GM21723 (cell line): Measurements from ENCODE around the gene CS.

Source experiments
- ATAC-seq: cut with Tn5 transposase; IDR thresholded peaks from one replicate; pipeline ENCODE4 v1.9.1; 2021; ENCODE audit warnings: mild to moderate bottlenecking, moderate library complexity; ENCODE audit not compliant: unreplicated experiment

The CS gene

DNA sequence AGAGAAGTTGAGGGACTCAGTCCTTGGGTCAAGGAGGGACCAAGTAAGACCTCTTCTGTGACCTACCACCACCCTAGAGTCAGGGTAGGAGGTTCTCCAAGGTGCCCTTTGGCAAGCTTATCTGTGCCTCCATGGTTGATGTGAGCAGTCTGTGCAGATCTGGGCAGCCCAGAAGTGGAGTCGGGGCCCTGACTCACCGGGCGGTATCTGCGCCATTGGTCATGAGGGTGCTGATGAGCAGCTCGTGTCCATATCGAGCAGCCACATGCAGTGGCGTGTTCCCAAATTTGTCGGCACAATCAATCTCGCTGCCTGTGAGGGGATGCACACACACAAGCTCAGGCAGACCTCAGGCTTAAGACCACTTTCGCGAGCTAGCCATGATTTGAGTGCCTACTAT lies 47.0 kb downstream of the CS start:
- ATAC-seq: no peak

DNA sequence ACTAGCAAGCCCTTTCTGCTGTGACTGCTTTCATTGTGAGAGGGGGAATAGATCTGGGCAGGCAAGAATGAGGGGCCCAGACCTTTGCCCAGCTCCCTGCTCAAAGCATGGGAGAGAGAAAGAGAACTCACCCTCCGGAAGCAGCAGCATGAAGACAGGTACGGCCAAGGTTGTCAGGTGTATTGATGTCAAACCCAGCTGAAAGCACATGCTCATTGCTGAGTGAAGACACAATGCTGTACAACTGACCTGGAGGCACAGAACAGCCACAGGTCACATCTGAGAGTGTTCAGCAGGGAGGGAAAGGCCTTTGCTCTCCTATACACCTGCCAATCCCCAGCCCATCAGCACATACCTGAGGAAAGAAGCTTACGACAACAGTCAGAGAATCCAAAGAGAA lies 47.5 kb downstream of the CS start:
- no peak for ATAC-seq

DNA sequence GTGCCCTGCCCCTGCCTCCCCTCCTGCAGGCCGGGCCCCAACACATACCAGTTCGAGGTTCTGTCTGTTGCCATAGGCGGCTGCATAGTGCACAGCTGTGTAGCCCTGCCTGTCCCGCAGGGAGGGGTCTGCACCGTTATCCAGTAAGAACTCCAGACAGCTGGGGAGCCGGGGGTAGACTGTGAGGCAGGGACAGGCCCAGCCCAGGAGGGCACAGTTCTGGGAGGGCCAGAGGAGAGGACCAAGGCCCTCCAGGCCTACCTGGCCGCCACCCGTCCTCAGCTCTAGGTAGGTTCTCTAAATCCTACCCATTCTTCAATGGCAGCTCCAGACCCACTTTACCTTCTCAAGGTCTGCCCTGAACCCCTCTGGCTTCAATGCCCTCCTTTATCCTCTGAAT lies 51.4 kb downstream of the CS start:
- no peak for ATAC-seq

DNA sequence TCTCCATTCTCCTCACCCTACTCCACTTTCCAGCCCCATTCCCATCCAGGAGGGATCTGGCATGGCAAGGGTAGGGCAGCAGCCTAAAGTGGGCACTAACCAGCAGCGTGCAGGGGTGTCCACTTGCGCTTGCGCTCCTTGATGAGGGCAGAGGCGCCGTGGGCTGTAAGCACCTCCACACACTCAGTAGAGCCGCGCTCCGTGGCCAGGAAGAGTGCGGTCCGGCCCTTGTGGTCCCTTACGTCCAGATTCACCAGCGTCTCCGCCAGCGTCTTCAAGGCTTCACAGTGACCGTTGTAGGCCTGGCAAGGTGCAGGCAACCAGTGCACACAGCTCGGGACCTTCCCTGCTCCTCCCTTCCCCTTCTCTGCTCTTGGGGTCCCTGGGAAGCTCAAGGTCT lies 52.2 kb downstream of the CS start:
- ATAC-seq: no peak

DNA sequence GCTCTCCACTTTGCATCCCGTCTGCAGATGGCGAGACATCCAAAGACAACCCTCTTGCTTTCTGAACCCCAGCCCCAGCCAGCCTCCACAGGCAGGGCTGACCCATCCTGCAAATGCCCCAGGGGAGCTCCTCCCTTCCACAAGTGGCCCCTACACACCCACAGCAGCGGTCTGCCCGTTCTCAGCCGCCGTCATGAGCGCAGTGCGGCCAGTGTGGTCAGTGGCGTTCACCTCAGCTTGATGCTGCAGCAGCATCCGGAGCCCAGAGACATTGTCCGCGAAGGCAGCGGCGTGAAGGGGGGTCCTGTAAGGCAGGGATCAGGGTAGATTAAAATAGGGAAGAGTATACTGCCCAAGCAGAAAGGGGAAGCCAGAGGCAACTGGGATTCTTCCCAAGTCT lies 55.6 kb downstream of the CS start:
- ATAC-seq: no peak

DNA sequence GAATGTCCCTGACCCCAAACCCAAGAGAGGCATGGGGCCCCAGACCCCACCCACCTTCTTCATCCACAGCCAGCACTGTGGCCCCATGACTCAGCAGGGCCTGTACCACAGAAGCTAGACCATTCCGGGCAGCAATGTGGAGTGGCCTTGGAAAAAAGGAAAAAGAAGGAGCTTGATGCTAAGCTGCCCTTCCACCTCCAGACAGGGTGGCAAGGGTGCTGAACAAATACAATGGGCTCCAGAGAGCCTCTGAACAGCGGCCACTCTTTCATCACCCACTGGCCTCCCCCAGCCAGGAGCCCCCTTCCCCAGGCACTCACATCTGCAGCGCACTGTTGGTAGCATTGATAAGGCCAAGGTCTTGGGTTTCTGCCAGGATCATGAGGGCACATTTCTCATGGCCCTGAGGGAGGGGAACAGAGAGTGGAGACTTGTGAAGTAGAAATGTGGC lies 56.4 kb downstream of the CS start:
- no peak for ATAC-seq

DNA sequence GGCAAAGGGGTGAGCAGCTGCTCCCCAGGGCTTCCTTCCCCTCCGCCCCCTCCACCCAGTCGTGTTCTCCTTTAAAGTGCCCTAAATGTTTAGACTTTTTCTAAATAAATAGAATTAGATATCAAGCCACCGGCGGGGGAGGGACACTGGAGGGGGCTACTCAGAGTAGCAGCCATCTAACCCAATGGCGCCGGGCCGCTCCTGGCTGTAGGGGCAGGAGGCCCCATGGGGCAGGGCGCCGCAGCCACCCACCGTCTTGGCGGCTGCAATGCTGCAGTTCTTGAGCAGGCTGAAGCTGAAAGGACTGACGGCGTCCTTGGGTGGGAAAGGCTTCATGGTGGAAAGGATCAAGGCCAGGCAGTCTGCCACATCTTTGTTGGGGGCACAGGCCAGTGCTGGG lies 57.1 kb downstream of the CS start:
- no peak for ATAC-seq

DNA sequence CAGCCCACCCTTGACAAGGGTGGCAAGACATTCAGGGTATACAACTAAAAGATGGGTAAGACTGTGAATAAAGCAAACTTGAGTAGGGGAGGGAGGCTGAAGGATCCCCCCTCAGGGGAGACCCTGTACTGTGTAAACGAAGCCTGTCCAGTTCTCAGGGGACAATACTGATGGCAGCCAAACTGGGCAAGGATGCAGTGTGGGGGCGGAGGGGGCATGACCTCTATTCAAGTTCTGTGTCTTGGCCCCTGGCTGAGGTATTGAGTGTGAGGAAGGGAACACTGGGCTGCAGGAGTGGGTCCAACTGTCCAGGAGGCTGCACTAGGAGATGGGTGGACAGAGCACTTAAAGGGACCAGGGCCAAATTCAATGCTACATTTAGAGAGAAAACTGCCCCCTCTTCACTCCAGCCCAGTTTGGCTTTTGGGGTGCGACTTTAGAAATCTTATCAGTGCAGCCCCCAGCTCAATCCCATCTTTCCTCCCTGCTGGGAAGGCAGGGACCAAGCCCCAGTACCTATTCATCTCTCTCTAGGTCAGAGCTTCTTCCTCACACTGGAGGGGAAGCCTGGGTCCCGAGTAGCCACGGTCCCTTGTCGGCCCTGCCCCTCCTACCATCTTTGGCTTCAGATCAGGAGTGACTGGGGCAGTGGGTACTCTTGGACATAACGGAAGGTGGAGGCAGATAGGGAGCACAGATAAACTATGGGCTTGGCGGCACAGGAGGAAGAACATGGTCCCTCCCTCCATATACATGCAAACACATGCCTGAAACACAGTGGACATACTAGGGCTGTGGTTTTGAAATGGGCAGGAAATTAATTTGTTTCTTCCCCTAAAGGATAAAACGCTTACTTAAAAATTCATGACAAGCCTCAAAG lies 58.5 kb downstream of the CS start:
- ATAC-seq: no peak

DNA sequence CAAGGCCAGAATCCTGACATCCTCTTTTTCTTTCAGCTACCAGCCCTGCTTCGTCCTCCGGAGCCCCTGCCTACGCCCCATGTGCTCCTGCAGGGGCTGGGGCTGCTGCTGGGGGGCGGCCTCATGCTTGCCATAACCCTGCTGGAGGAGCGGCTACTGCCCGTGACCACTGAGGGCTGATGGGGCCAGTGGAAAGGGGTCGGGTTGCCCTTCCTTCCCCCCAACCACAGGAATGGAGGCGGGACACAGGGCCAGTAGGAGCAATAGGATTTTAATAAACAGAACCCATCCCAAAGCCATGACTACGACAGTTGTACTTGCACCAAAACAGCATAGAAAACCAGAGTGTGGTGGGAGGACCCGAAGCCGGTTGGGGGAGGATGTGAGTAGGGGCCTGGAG lies 62.6 kb downstream of the CS start:
- no peak for ATAC-seq

DNA sequence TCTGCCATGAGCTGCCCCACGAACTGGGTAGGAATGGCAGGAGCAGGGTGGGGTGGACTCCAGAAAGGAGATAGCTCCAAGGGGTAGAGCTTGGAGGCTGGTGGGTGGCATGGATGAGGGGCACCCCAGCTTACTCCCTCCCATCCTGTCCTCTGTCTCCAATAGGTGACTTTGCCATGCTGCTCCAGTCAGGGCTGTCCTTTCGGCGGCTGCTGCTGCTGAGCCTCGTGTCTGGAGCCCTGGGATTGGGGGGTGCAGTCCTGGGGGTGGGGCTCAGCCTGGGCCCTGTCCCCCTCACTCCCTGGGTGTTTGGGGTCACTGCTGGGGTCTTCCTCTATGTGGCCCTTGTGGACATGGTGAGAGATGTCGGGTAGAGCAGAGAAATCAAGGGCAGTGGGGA lies 63.1 kb downstream of the CS start:
- no peak for ATAC-seq

DNA sequence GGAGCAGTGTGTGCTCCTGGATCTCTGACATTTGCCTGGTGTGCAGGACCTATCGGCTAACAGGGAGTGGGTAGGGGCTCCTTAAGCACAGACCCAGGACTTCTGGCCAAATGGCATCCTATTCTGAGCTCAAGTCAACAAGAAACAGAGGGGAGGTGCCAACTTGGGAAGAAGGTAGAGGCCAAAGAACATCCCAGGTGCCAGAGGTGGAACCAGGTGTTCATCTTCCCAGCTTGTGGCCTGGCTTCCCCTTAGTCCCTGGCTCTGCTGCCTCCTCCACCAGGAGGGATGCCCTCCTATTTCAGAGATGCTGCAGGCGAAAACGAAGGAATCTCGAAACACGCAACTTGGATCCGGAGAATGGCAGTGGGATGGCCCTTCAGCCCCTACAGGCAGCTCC lies 64.0 kb downstream of the CS start:
- no peak for ATAC-seq

DNA sequence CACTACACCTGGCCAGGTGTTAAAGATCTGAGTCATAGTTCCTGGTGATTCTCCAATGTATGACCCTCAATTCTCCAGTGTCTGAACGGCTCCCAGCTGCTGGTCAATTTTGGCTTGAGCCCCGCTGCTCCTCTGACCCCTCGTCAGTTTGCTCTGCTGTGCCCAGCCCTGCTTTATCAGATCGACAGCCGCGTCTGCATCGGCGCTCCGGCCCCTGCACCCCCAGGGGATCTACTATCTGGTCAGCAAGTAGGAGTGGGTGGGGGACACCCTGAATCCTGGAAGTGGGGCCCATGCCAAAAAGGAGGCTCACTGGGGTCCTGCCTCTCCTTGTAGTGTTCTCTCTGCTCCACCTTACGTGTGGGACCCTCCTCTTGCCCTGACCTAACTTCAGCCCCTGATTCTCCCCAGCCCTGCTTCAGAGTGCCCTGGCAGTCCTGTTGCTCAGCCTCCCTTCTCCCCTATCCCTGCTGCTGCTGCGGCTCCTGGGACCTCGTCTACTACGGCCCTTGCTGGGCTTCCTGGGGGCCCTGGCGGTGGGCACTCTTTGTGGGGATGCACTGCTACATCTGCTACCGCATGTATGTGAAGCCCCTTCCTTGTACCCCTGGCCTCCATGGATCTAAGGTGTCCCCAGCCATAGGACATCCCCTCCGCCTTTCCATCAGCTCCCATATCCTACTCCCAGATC lies 65.2 kb downstream of the CS start:
- ATAC-seq: no peak

DNA sequence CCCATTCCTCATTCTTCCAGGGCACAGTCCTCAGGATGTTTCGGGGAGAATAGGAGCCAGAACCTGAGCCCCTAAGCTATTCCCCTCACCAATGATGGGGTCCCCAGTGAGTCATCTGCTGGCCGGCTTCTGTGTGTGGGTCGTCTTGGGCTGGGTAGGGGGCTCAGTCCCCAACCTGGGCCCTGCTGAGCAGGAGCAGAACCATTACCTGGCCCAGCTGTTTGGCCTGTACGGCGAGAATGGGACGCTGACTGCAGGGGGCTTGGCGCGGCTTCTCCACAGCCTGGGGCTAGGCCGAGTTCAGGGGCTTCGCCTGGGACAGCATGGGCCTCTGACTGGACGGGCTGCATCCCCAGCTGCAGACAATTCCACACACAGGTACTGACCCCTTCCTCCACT lies 68.9 kb downstream of the CS start:
- no peak for ATAC-seq

DNA sequence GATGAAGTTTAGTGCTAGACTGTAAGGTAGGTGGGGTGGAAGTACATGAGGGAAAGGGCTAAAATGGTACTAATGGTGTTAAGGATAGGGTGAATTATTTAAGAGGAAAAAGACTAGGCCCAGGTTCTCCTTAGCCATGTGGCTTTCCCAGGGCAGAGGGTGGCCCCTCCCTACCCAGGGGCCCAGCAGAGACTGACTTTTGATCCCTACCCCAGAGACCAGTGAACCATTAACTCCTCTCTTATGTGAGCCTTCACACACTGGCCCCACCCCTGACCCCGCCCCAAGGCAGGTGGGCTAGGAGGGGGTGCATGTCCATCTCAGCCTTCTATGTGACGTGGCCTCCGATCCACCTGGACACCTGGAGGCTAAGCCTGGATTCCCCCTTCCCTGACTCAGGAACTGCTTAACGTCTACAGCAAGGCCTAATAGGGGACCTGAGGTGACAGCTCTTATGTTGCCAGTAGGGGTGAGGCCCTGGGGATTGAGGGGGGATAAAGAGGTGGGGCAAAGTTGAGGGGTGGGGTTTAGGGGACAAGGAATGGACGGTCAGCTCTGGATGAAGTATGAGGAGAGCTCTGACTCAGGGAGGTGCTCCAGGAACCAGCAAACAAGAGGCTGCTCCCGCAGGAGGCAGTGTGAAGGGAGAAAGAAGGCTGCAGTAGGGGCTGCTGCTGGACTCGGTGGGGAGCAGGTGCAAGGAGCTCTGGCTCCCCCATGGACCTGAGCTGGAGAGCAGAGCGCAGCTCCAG lies 69.5 kb downstream of the CS start:
- no peak for ATAC-seq

DNA sequence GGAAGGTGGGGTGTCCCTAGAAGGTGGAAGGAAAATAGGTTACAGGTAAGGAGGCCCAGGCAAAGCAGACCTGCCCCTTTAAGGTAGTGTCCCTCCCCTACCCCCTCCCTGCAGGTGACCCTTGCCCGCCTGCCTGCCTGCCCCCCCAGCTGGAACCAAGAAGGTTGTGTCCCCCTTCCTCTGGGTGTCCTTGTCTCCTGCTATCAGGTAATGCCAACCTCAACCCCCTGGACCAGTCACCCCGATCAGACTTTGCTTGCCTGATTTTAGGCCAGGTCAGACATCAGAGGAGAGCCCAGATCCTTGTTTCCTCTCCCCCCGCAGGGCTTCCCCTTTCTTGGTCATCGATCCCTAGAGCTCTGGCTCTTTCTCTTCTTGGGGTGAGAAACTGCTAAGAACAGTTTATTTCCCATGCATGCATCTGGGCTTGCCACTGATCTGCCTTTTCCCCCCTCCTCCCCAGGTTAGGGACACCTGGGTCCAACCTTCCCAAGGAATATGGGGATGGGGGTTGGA lies 70.2 kb downstream of the CS start, which contains the start of gene SLC39A5:
Gene SLC39A5, plus strand, starts transcription at position 136 of the 516 bp plus-strand sequence. CDS start 1,224 bp downstream, outside the sequence.
- no peak for ATAC-seq

DNA sequence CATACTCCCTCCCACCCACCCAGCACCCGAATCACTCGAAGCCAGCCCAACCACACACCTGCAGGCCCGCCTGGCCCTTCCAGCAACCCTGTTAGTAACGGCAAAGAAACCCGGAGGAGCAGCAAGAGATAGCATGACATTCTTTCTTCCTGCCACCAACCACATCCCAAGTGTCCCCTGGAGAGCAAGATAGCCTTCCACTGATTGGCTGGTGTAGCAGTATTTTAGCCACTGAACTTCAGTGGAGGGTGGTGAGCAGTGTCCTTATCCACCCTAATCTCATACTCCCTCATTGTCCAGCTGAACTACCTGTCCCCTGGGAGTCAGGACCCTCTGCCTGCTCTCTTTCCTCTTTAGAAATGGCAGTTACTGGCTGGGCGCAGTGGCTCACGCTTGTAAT lies 71.0 kb downstream of the CS start:
- ATAC-seq: no peak

DNA sequence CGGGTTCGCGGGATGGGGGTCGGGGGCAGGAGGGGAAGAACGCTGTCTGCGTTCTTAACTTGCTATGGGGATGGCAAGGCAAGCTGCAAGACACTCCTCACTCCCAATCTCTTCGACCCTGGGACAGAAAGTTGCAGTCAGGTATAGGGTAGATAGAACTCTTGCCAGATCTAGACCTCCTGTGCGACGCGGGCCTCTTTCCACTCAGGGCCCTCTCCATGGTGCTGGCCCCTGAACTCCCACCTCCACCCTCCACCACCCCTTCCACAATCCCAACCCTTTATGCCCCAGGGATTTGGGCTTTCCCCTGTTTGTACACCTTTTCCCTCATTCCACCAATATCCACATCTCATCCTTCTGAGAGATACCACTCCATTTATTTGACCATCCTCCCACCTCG lies 75.2 kb downstream of the CS start:
- no peak for ATAC-seq

DNA sequence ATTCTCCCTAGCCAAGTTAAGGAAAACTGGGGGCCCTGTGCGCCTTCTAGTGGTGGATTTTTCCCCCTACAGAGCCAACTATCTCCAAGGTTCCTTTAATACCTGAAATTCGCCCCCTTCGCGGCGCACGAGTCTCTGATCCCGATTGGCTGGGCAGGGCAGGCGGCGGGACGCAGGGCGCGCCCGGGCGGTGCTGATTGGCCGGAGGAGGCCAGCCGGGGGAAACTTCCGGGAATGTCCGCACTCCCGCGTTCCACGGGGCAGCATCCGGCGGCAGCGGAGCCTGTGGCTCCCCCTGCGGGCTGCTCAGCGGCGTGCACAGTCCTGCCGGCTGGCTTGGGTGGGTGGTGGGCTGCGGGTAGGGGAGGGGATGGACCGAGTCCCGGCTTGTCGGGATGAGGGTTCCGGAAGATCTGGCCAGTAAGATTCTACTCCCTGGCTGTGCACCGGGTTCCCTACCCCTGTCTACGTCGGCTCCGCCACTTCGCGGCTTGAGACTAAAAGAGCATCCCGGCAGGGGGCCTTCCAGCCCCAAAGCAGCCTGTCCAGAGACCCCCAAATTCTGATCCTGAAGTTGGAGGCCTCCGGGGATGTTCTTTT lies 75.9 kb downstream of the CS start, which contains the start of gene NABP2:
Gene NABP2, plus strand, starts transcription at position 241 of the 600 bp plus-strand sequence. CDS start 515 bp downstream, outside the sequence.
- ATAC-seq: peak; percentile 68

DNA sequence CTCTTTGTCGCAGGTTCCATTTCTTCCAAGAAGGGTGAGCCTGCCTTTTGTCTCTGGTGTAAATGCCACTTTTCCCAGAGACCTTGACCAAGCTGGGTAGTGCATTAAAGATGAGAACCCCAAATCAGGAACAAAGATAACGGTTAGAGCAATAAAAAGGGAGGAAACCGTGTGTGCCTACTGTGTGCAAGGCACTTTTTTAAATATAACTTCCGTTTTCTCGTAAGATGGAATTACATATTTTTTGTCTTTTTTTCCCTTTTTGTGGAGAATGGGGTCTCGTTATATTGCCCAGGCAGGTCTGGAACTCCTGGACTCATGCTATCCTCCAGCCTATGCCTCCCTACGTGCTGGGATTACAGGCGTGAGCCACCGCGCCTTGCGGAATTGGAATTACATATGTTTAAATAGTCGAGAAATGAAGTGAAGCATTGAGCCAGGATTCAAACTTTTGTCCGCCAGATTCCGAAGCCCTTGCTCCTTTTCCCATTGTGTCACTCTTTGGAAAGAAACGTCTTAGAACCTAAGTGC lies 76.5 kb downstream of the CS start:
- no peak for ATAC-seq

DNA sequence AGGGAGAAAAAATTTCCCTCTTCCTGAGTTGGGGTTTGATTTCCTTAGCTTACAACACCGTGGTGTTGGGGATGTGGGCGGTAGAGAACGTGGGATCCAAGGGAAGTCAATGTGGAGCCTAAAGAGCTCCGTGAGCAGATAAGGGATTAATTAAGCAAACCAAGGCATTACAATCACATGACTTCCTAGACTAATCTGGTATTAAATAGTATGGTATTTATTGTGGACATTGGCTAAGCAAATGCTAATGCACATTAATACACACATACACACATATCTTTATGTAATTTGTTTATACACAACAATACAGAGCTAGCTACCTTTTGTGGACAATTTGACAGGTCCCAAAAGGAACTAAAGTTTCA lies 77.6 kb downstream of the CS start:
- no peak for ATAC-seq
